Brain microvascular endothelial cell (primary cell): Measurements from ENCODE around the gene FFAR2.

Source experiments
- DNase-seq: peaks from one replicate; pipeline ENCODE4 v3.0.0-alpha.2; 2020
- H3K27ac ChIP-seq: fragments of 250-450 bp; sonication (Bioruptor Pico); 2 replicates; pipeline ENCODE4 v1.5.1; 2020; ENCODE audit warnings: mild to moderate bottlenecking, moderate library complexity
- H3K27me3 ChIP-seq: fragments of 250-450 bp; sonication (Bioruptor Pico); replicated peaks from 2 replicates; pipeline ENCODE4 v1.5.1; 2020; ENCODE audit warnings: mild to moderate bottlenecking
- H3K36me3 ChIP-seq: fragments of 250-450 bp; sonication (Bioruptor Pico); replicated peaks from 2 replicates; pipeline ENCODE4 v1.5.1; 2020; ENCODE audit warnings: mild to moderate bottlenecking
- H3K4me3 ChIP-seq: 2 replicates; pipeline ENCODE4 v1.5.1; 2011; ENCODE audit warnings: low read depth, mild to moderate bottlenecking, control low read depth, low read length, moderate library complexity
- in situ Hi-C: cut with HindIII; loops from 2 replicates; pipeline ENCODE4 v1.10.0; 2017; ENCODE audit warnings: low sequenced_read_pairs, low pct_ligation_motif_present
- TF ChIP-seq, protein P1 (sequence below): IDR thresholded peaks from 2 replicates; pipeline ENCODE4 v1.5.1; 2011; ENCODE audit warnings: low read depth, mild to moderate bottlenecking, moderate library complexity, low read length, control low read depth, inconsistent platforms; ENCODE audit errors: missing control alignments

Gene FFAR2

DNA sequence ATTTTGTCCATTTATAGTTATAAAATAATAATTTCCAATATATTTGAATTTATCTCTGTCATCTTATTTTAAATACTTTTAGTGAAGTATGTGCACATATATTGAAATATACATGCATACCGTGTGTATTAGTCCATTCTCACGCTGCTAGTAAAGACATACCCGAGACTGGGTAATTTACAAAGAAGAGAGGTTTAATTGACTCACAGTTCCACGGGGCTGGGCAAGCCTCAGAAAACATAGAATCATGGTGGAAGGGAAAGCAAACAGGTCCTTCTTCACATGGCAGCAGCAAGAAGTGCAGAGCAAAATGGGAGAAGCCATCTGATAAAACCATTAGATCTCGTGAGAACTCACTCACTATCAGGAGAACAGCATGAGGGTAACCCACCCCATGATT lies 37.6 kb upstream of the FFAR2 start:
- DNase-seq, result no peak
- no peak overlapping the region for H3K27ac ChIP-seq
- no peaks in the 10 kb centered on the region for H3K36me3 ChIP-seq
- in situ Hi-C loops, result no loop called here
- TF ChIP-seq, protein P1, sequence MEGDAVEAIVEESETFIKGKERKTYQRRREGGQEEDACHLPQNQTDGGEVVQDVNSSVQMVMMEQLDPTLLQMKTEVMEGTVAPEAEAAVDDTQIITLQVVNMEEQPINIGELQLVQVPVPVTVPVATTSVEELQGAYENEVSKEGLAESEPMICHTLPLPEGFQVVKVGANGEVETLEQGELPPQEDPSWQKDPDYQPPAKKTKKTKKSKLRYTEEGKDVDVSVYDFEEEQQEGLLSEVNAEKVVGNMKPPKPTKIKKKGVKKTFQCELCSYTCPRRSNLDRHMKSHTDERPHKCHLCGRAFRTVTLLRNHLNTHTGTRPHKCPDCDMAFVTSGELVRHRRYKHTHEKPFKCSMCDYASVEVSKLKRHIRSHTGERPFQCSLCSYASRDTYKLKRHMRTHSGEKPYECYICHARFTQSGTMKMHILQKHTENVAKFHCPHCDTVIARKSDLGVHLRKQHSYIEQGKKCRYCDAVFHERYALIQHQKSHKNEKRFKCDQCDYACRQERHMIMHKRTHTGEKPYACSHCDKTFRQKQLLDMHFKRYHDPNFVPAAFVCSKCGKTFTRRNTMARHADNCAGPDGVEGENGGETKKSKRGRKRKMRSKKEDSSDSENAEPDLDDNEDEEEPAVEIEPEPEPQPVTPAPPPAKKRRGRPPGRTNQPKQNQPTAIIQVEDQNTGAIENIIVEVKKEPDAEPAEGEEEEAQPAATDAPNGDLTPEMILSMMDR, result no peak
- H3K4me3 ChIP-seq, result no peak overlapping the region
- no peaks in the 10 kb centered on the region for H3K27me3 ChIP-seq

DNA sequence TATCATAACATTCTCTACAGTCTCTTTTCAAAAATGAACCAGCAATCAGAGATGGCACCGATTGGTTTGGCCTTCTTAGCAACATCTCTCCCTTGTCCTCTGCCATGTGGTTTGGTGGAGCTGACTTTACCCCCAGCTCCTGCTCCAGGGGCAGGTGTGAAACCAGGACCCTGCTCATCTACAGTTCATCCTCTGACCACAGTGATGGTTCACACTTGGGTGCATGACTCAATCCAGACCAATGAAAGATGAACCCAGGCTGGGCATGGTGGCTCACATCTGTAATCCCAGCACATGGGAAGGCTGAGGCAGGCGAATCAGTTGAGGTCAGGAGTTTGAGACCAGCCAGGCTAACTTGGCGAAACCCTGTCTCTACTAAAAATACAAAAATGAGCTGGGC lies 33.6 kb upstream of the FFAR2 start:
- H3K36me3 ChIP-seq, result no peaks in the 10 kb centered on the region
- in situ Hi-C loops, result no loop called here
- H3K27ac ChIP-seq, result no peak overlapping the region
- no peak overlapping the region for H3K4me3 ChIP-seq
- TF ChIP-seq, protein P1, result no peak
- H3K27me3 ChIP-seq, result no peaks in the 10 kb centered on the region
- no peak for DNase-seq

DNA sequence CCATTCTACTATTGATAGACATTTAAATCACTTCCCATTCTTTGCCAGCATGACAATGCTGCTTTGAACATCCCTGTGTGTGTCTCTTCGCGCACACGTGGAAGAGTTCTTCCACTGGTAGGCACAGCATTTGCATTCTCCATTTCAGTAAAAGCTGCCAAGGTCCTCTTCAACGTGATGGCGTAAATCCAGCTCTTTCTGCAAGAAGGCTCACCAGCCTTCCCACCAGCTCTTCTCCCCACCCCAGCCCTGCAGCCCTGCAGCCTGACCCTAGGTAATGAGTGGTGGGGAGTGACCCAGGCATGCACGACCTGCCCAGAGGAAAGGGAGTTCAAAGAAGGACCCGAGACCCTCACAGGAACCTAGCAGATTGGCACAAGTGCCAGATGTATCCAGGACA lies 31.7 kb upstream of the FFAR2 start:
- Histone ChIP-seq H3K27me3 (no peaks in the 10 kb centered on the region), H3K4me3 (no peak overlapping the region), H3K36me3 (no peaks in the 10 kb centered on the region), H3K27ac (no peak overlapping the region)
- TF ChIP-seq, protein P1, result no peak
- in situ Hi-C loops, result no loop called here
- no peak for DNase-seq

DNA sequence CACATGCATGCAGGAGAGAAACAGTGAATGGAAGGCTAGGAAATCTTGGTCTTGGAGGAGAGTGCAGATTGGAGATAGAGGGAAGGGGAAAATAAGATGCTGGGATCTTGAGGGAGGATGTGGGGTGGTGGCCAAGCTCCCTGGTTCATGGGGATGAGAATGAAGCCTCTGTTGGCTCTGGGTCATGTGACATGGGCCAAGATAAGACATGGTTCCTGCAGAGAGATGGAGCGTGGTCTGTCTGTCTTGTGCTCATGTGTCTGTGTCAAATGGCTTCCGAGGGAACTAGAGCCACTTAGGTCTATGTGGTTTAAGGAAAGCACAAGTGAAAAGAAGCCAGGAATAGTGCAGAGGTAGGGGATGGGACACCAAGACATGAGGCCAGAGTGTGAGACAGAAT lies 30.8 kb upstream of the FFAR2 start:
- in situ Hi-C loops, result no loop called here
- Histone ChIP-seq H3K4me3 (no peak overlapping the region), H3K36me3 (no peaks in the 10 kb centered on the region), H3K27ac (no peak overlapping the region), H3K27me3 (no peaks in the 10 kb centered on the region)
- no peak for DNase-seq
- TF ChIP-seq, protein P1, result no peak

DNA sequence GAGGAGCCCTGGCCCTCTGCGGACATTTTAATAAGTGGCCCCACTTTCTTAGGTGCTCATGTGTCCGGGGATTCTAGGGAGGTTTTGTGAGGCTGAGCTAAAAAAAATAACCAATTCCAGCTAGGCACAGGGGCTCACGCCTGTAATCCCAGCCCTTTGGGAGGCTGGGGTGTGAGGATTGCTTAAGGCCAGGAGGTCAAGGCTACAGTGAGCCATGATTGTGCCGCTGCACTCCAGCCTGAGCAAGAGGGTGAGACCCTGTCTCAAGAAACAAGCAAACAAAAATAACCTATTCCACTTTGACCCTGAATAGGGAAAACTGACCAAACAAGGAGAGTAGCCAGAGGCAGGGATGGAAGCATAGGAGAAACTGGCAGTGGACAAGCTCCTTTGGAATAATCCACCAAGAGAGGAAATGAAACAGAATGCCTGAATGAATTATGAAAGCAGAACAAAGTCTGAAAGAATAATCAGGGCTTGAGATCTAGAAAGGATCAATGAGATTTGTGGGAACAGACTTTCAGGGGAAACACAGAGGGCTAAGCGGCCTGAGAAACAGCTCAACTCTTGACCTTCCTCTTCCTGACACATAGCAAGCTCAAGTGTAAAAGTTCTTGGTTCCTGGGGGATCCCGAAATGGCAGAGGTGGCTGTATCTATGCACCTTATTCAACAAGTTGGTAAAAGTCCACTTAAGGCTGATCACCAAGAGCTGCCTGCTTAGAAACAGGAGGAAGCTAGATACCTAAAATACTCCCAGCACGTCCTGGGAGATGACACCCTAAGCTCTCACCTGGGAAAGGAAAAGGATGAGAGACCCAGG lies 30.1 kb upstream of the FFAR2 start:
- no peak overlapping the region for H3K27ac ChIP-seq
- no peak overlapping the region for H3K4me3 ChIP-seq
- no peaks in the 10 kb centered on the region for H3K36me3 ChIP-seq
- DNase-seq, result no peak
- TF ChIP-seq, protein P1, result no peak
- no peaks in the 10 kb centered on the region for H3K27me3 ChIP-seq
- in situ Hi-C loops, result no loop called here

DNA sequence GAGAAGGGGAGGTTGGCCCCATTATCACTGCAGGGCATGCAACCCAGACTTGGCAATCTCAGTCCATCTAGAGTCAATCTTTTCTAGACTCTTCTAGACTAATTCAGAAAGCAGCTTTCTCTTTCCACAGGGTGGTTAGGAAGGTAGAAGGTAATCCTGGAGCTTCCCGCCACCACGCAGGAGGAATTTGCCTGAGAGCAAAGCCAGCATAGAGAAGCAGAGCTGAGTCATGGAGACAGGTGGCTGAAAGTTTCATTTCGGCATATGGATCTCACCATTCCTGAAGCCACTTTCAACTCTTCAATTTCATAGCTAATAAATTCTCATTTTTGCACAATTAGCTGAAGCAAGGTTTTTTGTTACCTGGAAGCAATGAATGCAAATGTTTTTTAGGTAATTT lies 29.0 kb upstream of the FFAR2 start:
- DNase-seq, result no peak
- TF ChIP-seq, protein P1, result no peak
- no peak overlapping the region for H3K27ac ChIP-seq
- no peak overlapping the region for H3K4me3 ChIP-seq
- in situ Hi-C loops, result no loop called here
- no peaks in the 10 kb centered on the region for H3K27me3 ChIP-seq
- no peaks in the 10 kb centered on the region for H3K36me3 ChIP-seq
